Astrocyte (in vitro differentiated cells and primary cell): ENCODE measurements around the gene SLC9A7. TPM values are rescaled to one million over a fixed set of nuclear protein-coding genes. Genes with fewer than 3 reads are reported as not detected.

Experiments used
- DNase-seq: peaks from one replicate; pipeline ENCODE4 v3.0.0-alpha.2; 2010; ENCODE audit warnings: low read depth
- FAIRE-seq: peaks from 2 replicates; lab custom pipeline; 2011; peaks lifted over from hg19 to GRCh38; lab: Jason Lieb, UNC
- H2AFZ ChIP-seq: 2 replicates; pipeline ENCODE4 v1.6.0; 2012; ENCODE audit warnings: low read depth, low read length, inconsistent platforms
- H3K27ac ChIP-seq: 2 replicates; pipeline ENCODE4 v1.5.1; 2011; ENCODE audit warnings: low read depth, low read length, inconsistent platforms
- H3K27me3 ChIP-seq: 2 replicates; pipeline ENCODE4 v1.6.0; 2011; ENCODE audit warnings: low read length, inconsistent platforms; ENCODE audit not compliant: insufficient read depth
- H3K36me3 ChIP-seq: 2 replicates; pipeline ENCODE4 v1.5.1; 2011; ENCODE audit warnings: low read length, inconsistent platforms; ENCODE audit not compliant: insufficient read depth
- H3K4me1 ChIP-seq: 2 replicates; pipeline ENCODE4 v1.5.1; 2011; ENCODE audit warnings: low read length, inconsistent platforms; ENCODE audit not compliant: insufficient read depth
- H3K4me2 ChIP-seq: 2 replicates; pipeline ENCODE4 v1.6.0; 2012; ENCODE audit warnings: low read length, inconsistent platforms
- H3K4me3 ChIP-seq: 2 replicates; pipeline ENCODE4 v1.5.1; 2011; ENCODE audit warnings: low read depth, mild to moderate bottlenecking, low read length, inconsistent platforms; ENCODE audit not compliant: insufficient read depth
- H3K79me2 ChIP-seq: 2 replicates; pipeline ENCODE4 v1.6.0; 2012; ENCODE audit warnings: mild to moderate bottlenecking, low read length, inconsistent platforms; ENCODE audit not compliant: insufficient read depth
- H3K9ac ChIP-seq: 2 replicates; pipeline ENCODE4 v1.6.0; 2012; ENCODE audit warnings: mild to moderate bottlenecking, low read length, inconsistent platforms
- H3K9me3 ChIP-seq: 2 replicates; pipeline ENCODE4 v1.5.1; 2012; ENCODE audit warnings: low read depth, mild to moderate bottlenecking, low read length, inconsistent platforms; ENCODE audit not compliant: insufficient read depth
- H4K20me1 ChIP-seq: 2 replicates; pipeline ENCODE4 v1.6.0; 2012; ENCODE audit warnings: low read length, inconsistent platforms; ENCODE audit not compliant: insufficient read depth
- H3K27ac Mint-ChIP-seq: one replicate; pipeline ENCODE4 v1.8.0; 2021; ENCODE audit warnings: mild to moderate bottlenecking, mixed read lengths; ENCODE audit not compliant: unreplicated experiment
- H3K27me3 Mint-ChIP-seq: one replicate; pipeline ENCODE4 v1.8.0; 2021; ENCODE audit warnings: low read depth, mixed read lengths; ENCODE audit not compliant: unreplicated experiment
- H3K36me3 Mint-ChIP-seq: one replicate; pipeline ENCODE4 v1.8.0; 2021; ENCODE audit warnings: low read depth, mixed read lengths; ENCODE audit not compliant: unreplicated experiment
- H3K4me1 Mint-ChIP-seq: one replicate; pipeline ENCODE4 v1.8.0; 2021; ENCODE audit warnings: low read depth, mixed read lengths; ENCODE audit not compliant: unreplicated experiment
- H3K4me3 Mint-ChIP-seq: one replicate; pipeline ENCODE4 v1.8.0; 2021; ENCODE audit warnings: mild to moderate bottlenecking, moderate library complexity, mixed read lengths; ENCODE audit not compliant: unreplicated experiment
- H3K9me3 Mint-ChIP-seq: one replicate; pipeline ENCODE4 v1.8.0; 2021; ENCODE audit warnings: mild to moderate bottlenecking, mixed read lengths; ENCODE audit not compliant: unreplicated experiment
- EZH2 ChIP-seq: IDR thresholded peaks from 2 replicates; pipeline ENCODE4 v1.6.1; 2012; ENCODE audit warnings: mild to moderate bottlenecking, low read length, inconsistent platforms; ENCODE audit not compliant: insufficient read depth
- total RNA-seq: library from RNA; stranded (reverse); gene quantifications from 2 replicates; pipeline ENCODE4 v1.2.1, GENCODE V29; 2021
- TF ChIP-seq, protein P1 (sequence below): IDR thresholded peaks from 2 replicates; pipeline ENCODE4 v1.5.1; 2011; ENCODE audit warnings: low read depth, mild to moderate bottlenecking, inconsistent platforms, low read length, moderate library complexity; ENCODE audit not compliant: insufficient read depth

Gene SLC9A7
- total RNA-seq, 1 donor from 2014 or later: 21.0 TPM

DNA sequence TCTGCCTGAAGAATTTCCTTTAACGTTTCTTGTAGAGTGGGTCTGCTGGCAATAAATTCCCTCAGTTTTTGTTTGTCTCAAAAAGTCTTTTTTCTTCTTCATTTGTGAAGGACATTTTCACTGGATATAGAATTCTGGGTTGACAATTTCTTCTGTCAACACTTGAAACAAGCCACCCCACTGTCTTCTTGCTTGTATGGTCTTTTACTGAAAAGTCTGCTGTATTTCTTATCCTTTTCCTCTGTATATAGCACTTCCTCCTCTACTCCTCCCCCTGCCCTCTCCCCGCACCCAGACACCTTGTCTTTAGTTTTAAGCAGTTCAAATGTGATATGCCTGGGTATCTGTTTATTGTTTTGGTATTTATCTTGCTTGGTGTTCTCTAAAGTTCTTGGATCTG is 23.3 kb downstream of the SLC9A7 start:
- Histone ChIP-seq H3K27ac (no peak overlapping the region), H3K36me3 (no peaks in the 10 kb centered on the region), H3K79me2 (peaks cover 20% of the 10 kb centered on the region), H3K4me1 (no peaks in the 10 kb centered on the region), H3K9me3 (no peaks in the 10 kb centered on the region), H3K4me2 (no peak overlapping the region), H2AFZ (no peak overlapping the region), H3K4me3 (no peak overlapping the region), H3K27me3 (no peaks in the 10 kb centered on the region), H3K9ac (no peak overlapping the region), H4K20me1 (peaks cover 3% of the 10 kb centered on the region)
- peaks cover 2% of the 10 kb centered on the region for H3K36me3 Mint-ChIP-seq
- H3K27ac Mint-ChIP-seq: no peak overlapping the region
- FAIRE-seq (no peak), DNase-seq (no peak)
- TF ChIP-seq EZH2: no peak
- TF ChIP-seq, protein P1, sequence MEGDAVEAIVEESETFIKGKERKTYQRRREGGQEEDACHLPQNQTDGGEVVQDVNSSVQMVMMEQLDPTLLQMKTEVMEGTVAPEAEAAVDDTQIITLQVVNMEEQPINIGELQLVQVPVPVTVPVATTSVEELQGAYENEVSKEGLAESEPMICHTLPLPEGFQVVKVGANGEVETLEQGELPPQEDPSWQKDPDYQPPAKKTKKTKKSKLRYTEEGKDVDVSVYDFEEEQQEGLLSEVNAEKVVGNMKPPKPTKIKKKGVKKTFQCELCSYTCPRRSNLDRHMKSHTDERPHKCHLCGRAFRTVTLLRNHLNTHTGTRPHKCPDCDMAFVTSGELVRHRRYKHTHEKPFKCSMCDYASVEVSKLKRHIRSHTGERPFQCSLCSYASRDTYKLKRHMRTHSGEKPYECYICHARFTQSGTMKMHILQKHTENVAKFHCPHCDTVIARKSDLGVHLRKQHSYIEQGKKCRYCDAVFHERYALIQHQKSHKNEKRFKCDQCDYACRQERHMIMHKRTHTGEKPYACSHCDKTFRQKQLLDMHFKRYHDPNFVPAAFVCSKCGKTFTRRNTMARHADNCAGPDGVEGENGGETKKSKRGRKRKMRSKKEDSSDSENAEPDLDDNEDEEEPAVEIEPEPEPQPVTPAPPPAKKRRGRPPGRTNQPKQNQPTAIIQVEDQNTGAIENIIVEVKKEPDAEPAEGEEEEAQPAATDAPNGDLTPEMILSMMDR: no peak
- no peaks in the 10 kb centered on the region for H3K27me3 Mint-ChIP-seq
- no peak overlapping the region for H3K4me3 Mint-ChIP-seq
- H3K4me1 Mint-ChIP-seq: no peaks in the 10 kb centered on the region
- no peaks in the 10 kb centered on the region for H3K9me3 Mint-ChIP-seq

GRCh38 chrX:46733226-46733625 is 25.7 kb downstream of the SLC9A7 start:
- peaks cover 2% of the 10 kb centered on the region for H3K36me3 Mint-ChIP-seq
- no peaks in the 10 kb centered on the region for H3K4me1 Mint-ChIP-seq
- Histone ChIP-seq H3K27ac (no peak overlapping the region), H3K79me2 (peaks cover 7% of the 10 kb centered on the region), H3K27me3 (no peaks in the 10 kb centered on the region), H3K9me3 (no peaks in the 10 kb centered on the region), H3K4me1 (no peaks in the 10 kb centered on the region), H2AFZ (no peak overlapping the region), H3K36me3 (no peaks in the 10 kb centered on the region), H3K9ac (no peak overlapping the region), H3K4me2 (no peak overlapping the region), H3K4me3 (no peak overlapping the region), H4K20me1 (no peaks in the 10 kb centered on the region)
- H3K27me3 Mint-ChIP-seq: no peaks in the 10 kb centered on the region
- H3K9me3 Mint-ChIP-seq: no peaks in the 10 kb centered on the region
- no peak overlapping the region for H3K27ac Mint-ChIP-seq
- H3K4me3 Mint-ChIP-seq: no peak overlapping the region
- no peak for DNase-seq
- TF ChIP-seq, protein P1: no peak
- no peak for TF ChIP-seq EZH2
- no peak for FAIRE-seq

DNA sequence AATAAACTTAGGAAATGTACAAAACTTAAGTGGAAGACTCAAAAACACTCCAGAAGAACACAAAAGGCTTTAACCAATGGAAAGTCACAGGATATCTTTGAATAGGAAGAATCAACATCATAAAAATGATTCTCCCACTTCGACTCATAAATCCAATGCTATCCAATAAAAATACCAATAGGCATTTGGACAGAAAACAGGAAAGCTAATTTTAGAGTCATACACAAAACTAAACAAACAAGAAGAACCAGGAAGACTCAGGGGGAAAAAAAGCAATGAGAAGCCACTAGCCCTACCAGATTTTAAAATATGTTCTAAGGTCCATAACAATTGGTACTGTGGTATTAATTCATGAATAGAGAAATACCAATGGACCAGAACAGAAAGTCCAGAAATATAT is 28.2 kb downstream of the SLC9A7 start:
- Mint-ChIP-seq H3K4me3 (no peak overlapping the region), H3K27me3 (no peaks in the 10 kb centered on the region), H3K36me3 (no peaks in the 10 kb centered on the region), H3K4me1 (no peaks in the 10 kb centered on the region), H3K27ac (no peak overlapping the region), H3K9me3 (no peaks in the 10 kb centered on the region)
- Histone ChIP-seq H2AFZ (no peak overlapping the region), H3K9ac (no peak overlapping the region), H3K27ac (no peak overlapping the region), H3K36me3 (no peaks in the 10 kb centered on the region), H3K27me3 (no peaks in the 10 kb centered on the region), H3K79me2 (peaks cover 20% of the 10 kb centered on the region), H3K4me3 (no peak overlapping the region), H4K20me1 (no peaks in the 10 kb centered on the region), H3K4me2 (no peak overlapping the region), H3K9me3 (no peaks in the 10 kb centered on the region), H3K4me1 (no peaks in the 10 kb centered on the region)
- no peak for TF ChIP-seq EZH2
- TF ChIP-seq, protein P1: no peak
- no peak for DNase-seq
- peak; percentile 65 for FAIRE-seq
